ENCODE data around the gene NALCN. TPM values are rescaled to one million over a fixed set of nuclear protein-coding genes. Genes with fewer than 3 reads are reported as not detected.

Gene NALCN
- total and polyA plus RNA-seq, 12 donors: 1.4 to 8.3 (median 3.1) TPM

- DNase-seq: peak in 3 of 7 donors; percentile 7 to 40 (median 16)
- H3K27ac ChIP-seq: no peak overlapping the region
- no peaks in the 10 kb centered on the region for H3K36me3 ChIP-seq (replicated peaks in 1 of 2)
- intact Hi-C loops (cut with DNase I): no loop called here
- H3K27me3 ChIP-seq: no peaks in the 10 kb centered on the region
- no peaks in the 10 kb centered on the region for H3K9me3 ChIP-seq (replicated peaks in 1 of 3)
- TF ChIP-seq POLR2A (IDR thresholded peaks at IDR 0.05): no peak
- TF ChIP-seq, protein P1, sequence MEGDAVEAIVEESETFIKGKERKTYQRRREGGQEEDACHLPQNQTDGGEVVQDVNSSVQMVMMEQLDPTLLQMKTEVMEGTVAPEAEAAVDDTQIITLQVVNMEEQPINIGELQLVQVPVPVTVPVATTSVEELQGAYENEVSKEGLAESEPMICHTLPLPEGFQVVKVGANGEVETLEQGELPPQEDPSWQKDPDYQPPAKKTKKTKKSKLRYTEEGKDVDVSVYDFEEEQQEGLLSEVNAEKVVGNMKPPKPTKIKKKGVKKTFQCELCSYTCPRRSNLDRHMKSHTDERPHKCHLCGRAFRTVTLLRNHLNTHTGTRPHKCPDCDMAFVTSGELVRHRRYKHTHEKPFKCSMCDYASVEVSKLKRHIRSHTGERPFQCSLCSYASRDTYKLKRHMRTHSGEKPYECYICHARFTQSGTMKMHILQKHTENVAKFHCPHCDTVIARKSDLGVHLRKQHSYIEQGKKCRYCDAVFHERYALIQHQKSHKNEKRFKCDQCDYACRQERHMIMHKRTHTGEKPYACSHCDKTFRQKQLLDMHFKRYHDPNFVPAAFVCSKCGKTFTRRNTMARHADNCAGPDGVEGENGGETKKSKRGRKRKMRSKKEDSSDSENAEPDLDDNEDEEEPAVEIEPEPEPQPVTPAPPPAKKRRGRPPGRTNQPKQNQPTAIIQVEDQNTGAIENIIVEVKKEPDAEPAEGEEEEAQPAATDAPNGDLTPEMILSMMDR (IDR thresholded peaks at IDR 0.05): no peak
- no peaks in the 10 kb centered on the region for H3K4me1 ChIP-seq (replicated peaks in 1 of 2)
- no peak overlapping the region for H3K4me3 ChIP-seq
- 62 to 77% (median 68%) methylated on average over 9 to 11 of the region's 11 CpGs for WGBS, 4 donors
Measured at GRCh38 chr13:101258071-101258470, 158.2 kb downstream of the NALCN start.

DNA sequence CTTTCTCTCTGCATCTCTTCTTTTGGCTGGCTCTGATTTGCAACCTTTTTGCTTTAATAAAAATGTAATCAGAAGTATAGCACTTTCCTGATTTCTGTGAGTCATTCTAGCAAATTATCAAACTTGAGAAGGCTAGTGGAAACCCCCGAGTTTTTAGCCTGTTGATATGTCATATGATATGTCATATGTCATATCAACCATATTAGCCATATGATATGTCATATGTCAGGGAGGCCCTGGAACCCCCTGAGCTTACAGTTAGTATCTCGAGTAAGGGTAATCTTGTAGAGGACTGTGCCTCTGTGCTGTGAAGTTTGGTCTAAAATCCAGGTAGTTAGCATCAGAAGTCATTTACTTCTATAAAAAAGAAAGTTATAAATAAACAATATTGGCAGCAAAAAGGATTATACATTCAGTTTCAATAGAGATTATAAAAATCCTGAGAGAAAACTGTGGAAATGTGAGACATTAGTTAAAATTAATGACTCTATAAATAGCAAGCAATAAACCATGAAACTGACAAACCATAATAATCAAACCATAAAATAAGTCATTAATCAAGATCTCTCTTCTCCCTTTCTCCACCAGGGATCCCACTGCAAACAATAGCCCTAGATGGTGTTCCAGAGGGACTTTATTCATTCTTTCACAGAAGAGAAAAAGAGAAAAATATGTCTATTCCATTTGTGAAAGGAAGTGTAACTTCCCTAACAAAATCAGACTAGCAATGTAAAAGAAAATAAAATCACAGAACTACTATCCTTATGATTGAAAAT lies 167.4 kb downstream of the NALCN start:
- H3K9me3 ChIP-seq (replicated peaks in 1 of 3): no peaks in the 10 kb centered on the region
- no peak overlapping the region for H3K4me3 ChIP-seq
- no peaks in the 10 kb centered on the region for H3K4me1 ChIP-seq (replicated peaks in 1 of 2)
- H3K27me3 ChIP-seq: no peaks in the 10 kb centered on the region
- intact Hi-C loops (cut with DNase I): no loop called here
- WGBS, 4 donors: 69 to 75% (median 73%) methylated on average over 2 of the region's 2 CpGs
- TF ChIP-seq, protein P1 (IDR thresholded peaks at IDR 0.05): no peak
- TF ChIP-seq POLR2A (IDR thresholded peaks at IDR 0.05): no peak
- DNase-seq: no peak
- H3K36me3 ChIP-seq (replicated peaks in 1 of 2): no peaks in the 10 kb centered on the region
- no peak overlapping the region for H3K27ac ChIP-seq

DNA sequence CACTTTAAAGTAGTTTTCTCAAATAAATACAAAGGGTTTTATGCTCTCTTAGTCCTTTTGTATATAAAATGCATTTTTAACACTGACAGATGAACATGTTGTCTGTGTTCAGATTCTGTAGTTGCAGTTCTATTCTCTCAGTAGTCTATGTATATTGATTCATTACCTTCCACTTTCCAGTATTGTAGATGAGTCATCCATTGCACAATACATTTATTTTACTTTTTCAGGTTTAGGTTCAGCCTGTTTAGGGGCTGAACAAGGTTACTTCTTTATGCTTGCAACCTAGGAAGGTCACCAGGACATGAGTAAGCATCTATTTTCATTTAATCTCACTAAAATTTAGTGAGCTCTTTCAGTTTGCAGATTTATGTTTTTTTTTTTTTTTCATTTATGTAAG lies 173.6 kb downstream of the NALCN start:
- TF ChIP-seq, protein P1 (IDR thresholded peaks at IDR 0.05): no peak
- TF ChIP-seq POLR2A (IDR thresholded peaks at IDR 0.05): no peak
- no peaks in the 10 kb centered on the region for H3K9me3 ChIP-seq (replicated peaks in 1 of 3)
- H3K36me3 ChIP-seq (replicated peaks in 1 of 2): no peaks in the 10 kb centered on the region
- H3K4me1 ChIP-seq (replicated peaks in 1 of 2): no peaks in the 10 kb centered on the region
- H3K27ac ChIP-seq: no peak overlapping the region
- intact Hi-C loops (cut with DNase I): no loop called here
- H3K27me3 ChIP-seq: no peaks in the 10 kb centered on the region
- DNase-seq: no peak
- H3K4me3 ChIP-seq: no peak overlapping the region

DNA sequence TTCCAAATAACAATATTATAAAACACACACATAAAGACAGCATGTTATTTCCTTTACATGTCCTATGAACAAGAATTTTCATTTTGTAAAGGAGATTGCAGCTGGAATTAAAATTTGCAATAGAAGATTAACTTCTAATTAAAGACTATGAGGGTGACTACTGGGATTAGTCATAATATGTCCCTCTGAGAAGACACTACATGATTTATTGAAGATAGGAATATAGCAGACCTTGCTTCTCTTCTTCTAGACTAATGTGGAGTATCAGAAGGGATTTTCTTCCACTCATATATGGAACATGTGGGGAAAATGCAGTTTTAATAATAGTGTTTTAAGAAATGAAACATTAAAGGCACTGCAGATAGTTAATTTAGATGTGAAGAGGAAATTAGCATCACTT lies 177.8 kb downstream of the NALCN start:
- Histone ChIP-seq H3K4me1 (replicated peaks in 1 of 2) (no peaks in the 10 kb centered on the region), H3K36me3 (replicated peaks in 1 of 2) (no peaks in the 10 kb centered on the region), H3K27me3 (no peaks in the 10 kb centered on the region), H3K27ac (no peak overlapping the region), H3K9me3 (replicated peaks in 1 of 3) (no peaks in the 10 kb centered on the region), H3K4me3 (no peak overlapping the region)
- intact Hi-C loops (cut with DNase I): no loop called here
- DNase-seq: no peak
- TF ChIP-seq POLR2A (IDR thresholded peaks at IDR 0.05): no peak
- TF ChIP-seq, protein P1 (IDR thresholded peaks at IDR 0.05): no peak

Measured in adrenal gland (tissue), 12 donors.